Hematopoietic multipotent progenitor cell treated with erythropoietin and hydrocortisone succinate and interleukin-3 and kit ligand, for 6 days (in vitro differentiated cells): ENCODE data around the gene TOB2.

Experiments
- DNase-seq: peaks from one replicate; pipeline ENCODE4 v3.0.0-alpha.2; 2015

Gene TOB2

GRCh38 chr22:41446639-41447434, at the start of gene TOB2:
TSS of gene TOB2 (minus strand) at chr22:41446801. CDS start at chr22:41437345, 9,456 bp downstream.
- DNase-seq: peak; percentile 97

- DNase-seq: no peak
Measured at GRCh38 chr22:41491374-41492100, 44.9 kb upstream of the TOB2 start.

- DNase-seq: no peak
Measured at GRCh38 chr22:41488596-41489385, 42.2 kb upstream of the TOB2 start.

GRCh38 chr22:41488076-41488475, 41.5 kb upstream of the TOB2 start:
- no peak for DNase-seq

- DNase-seq: no peak
Measured at GRCh38 chr22:41487037-41487935, 40.7 kb upstream of the TOB2 start.

GRCh38 chr22:41485033-41485432, 38.4 kb upstream of the TOB2 start:
- DNase-seq: peak; percentile 33

GRCh38 chr22:41482319-41482935, 35.8 kb upstream of the TOB2 start:
- no peak for DNase-seq

GRCh38 chr22:41481925-41482318, 35.3 kb upstream of the TOB2 start:
- DNase-seq: no peak

GRCh38 chr22:41481131-41481830, 34.7 kb upstream of the TOB2 start:
- no peak for DNase-seq

GRCh38 chr22:41480397-41480735, 33.8 kb upstream of the TOB2 start:
- DNase-seq: no peak

- no peak for DNase-seq
Measured at GRCh38 chr22:41479671-41480396, 33.2 kb upstream of the TOB2 start.

- DNase-seq: no peak
Measured at GRCh38 chr22:41478891-41479521, 32.4 kb upstream of the TOB2 start.

GRCh38 chr22:41478473-41478872, 31.9 kb upstream of the TOB2 start:
- no peak for DNase-seq

GRCh38 chr22:41474872-41475451, 28.4 kb upstream of the TOB2 start:
- no peak for DNase-seq

GRCh38 chr22:41471568-41471967, 25.0 kb upstream of the TOB2 start:
- DNase-seq: no peak

GRCh38 chr22:41470886-41471285, 24.3 kb upstream of the TOB2 start:
- no peak for DNase-seq

- DNase-seq: peak; percentile 75
Measured at GRCh38 chr22:41469218-41469851, 22.7 kb upstream of the TOB2 start.

- DNase-seq: peak; percentile 99
Measured at GRCh38 chr22:41468381-41469217, 22.0 kb upstream of the TOB2 start, which contains the start of the genes ACO2 and PHF5A. TSS of gene ACO2 (plus strand) at chr22:41469117. CDS start at chr22:41469147, 30 bp downstream. TSS of gene PHF5A (minus strand) at chr22:41468692. CDS start at chr22:41468653, 39 bp downstream.
